Keratinocyte (primary cell): ENCODE measurements around the gene ITGB1BP2. TPM values are rescaled to one million over a fixed set of nuclear protein-coding genes. Genes with fewer than 3 reads are reported as not detected.
"Not testable (repeated sequence)": the region's sequence is repeated elsewhere in the genome, so short reads cannot be mapped to it uniquely, and the experiment has no call there.

Experiments used
- DNase-seq: peaks from one replicate; pipeline ENCODE4 v3.0.0-alpha.2; 2011; ENCODE audit warnings: low read depth, missing footprints, low spot score
- FAIRE-seq: peaks from 2 replicates; lab custom pipeline; 2011; peaks lifted over from hg19 to GRCh38; lab: Jason Lieb, UNC
- H2AFZ ChIP-seq: 2 replicates; pipeline ENCODE4 v1.6.0; 2012; ENCODE audit warnings: low read length, control low read depth, inconsistent platforms; ENCODE audit not compliant: control insufficient read depth
- H3K27ac ChIP-seq: 2 replicates; pipeline ENCODE4 v1.5.1; 2011; ENCODE audit warnings: low read length; ENCODE audit not compliant: control insufficient read depth, insufficient read depth
- H3K27me3 ChIP-seq: 3 replicates; pipeline ENCODE4 v1.6.0; 2011; ENCODE audit warnings: low read length; ENCODE audit not compliant: control insufficient read depth, insufficient read depth; ENCODE audit errors: extremely low read depth
- H3K36me3 ChIP-seq, 2 experiments: 2 replicates in 1 of 2; 3 replicates in 1 of 2; pipeline ENCODE4 v1.5.1; 2011; ENCODE audit warnings: low read length in 2 of 2, mild to moderate bottlenecking in 1 of 2; ENCODE audit not compliant: control insufficient read depth in 2 of 2, insufficient read depth in 2 of 2; ENCODE audit errors: extremely low read depth in 1 of 2
- H3K4me1 ChIP-seq: 3 replicates; pipeline ENCODE4 v1.5.1; 2011; ENCODE audit warnings: low read length; ENCODE audit not compliant: control insufficient read depth, insufficient read depth; ENCODE audit errors: extremely low read depth
- H3K4me2 ChIP-seq: 3 replicates; pipeline ENCODE4 v1.6.0; 2011; ENCODE audit warnings: low read depth, low read length; ENCODE audit not compliant: control insufficient read depth, insufficient read depth; ENCODE audit errors: extremely low read depth
- H3K4me3 ChIP-seq, 3 experiments: fragments of 200-600 bp in 1 of 3; sonication (generic) in 1 of 3; 2 replicates in 2 of 3; 3 replicates in 1 of 3; pipeline ENCODE4 v1.5.1; 2011 to 2016; ENCODE audit warnings: low read length in 3 of 3, mild to moderate bottlenecking in 3 of 3, control low read depth in 2 of 3, inconsistent platforms in 1 of 3, low read depth in 1 of 3, mixed read lengths in 1 of 3, mixed run types in 1 of 3, moderate library complexity in 1 of 3; ENCODE audit not compliant: control insufficient read depth in 2 of 3, insufficient read depth in 2 of 3; ENCODE audit errors: extremely low read depth in 1 of 3
- H3K79me2 ChIP-seq: 2 replicates; pipeline ENCODE4 v1.6.0; 2012; ENCODE audit warnings: low read length; ENCODE audit not compliant: control insufficient read depth, insufficient read depth
- H3K9ac ChIP-seq: 3 replicates; pipeline ENCODE4 v1.6.0; 2011; ENCODE audit warnings: low read length; ENCODE audit not compliant: control insufficient read depth, insufficient read depth; ENCODE audit errors: extremely low read depth
- H3K9me1 ChIP-seq: 3 replicates; pipeline ENCODE4 v1.6.0; 2011; ENCODE audit warnings: low read length; ENCODE audit not compliant: control insufficient read depth, insufficient read depth; ENCODE audit errors: extremely low read depth
- H3K9me3 ChIP-seq: 2 replicates; pipeline ENCODE4 v1.5.1; 2012; ENCODE audit warnings: low read depth, low read length; ENCODE audit not compliant: control insufficient read depth
- H4K20me1 ChIP-seq: 3 replicates; pipeline ENCODE4 v1.6.0; 2011; ENCODE audit warnings: low read length; ENCODE audit not compliant: control insufficient read depth, insufficient read depth; ENCODE audit errors: extremely low read depth
- EZH2 ChIP-seq: IDR thresholded peaks from one replicate; pipeline ENCODE4 v1.6.1; 2012; ENCODE audit warnings: inconsistent platforms, mild to moderate bottlenecking, low read length, moderate library complexity
- dilution Hi-C: fragments of 300-500 bp; cut with MboI; formaldehyde crosslinking; loops from one replicate; pipeline ENCODE4 v1.7.0; 2020; ENCODE audit warnings: low sequenced_read_pairs; ENCODE audit not compliant: extremely low pct_ligation_motif_present
- polyA plus RNA-seq, 5 experiments: library from polyadenylated mRNA; depleted of rRNA in 3 of 5; stranded (reverse) in 3 of 5; stranded (forward) in 1 of 5; unstranded in 1 of 5; fragments of >200 nt; gene quantifications; 1 replicate in 1 of 5; 2 replicates in 3 of 5; 3 replicates in 1 of 5; pipeline versions ENCODE4 v1.2.1 to v1.2.3, GENCODE V29; 2011 to 2012; ENCODE audit warnings: missing spikeins in 2 of 5, low read depth in 1 of 5, low replicate concordance in 1 of 5
- TF ChIP-seq, protein P1 (sequence below), 3 experiments: IDR thresholded peaks in 1 of 3; conservative IDR thresholded peaks in 1 of 3; optimal IDR thresholded peaks in 1 of 3; 2 replicates in 2 of 3; 3 replicates in 1 of 3; pipeline versions ENCODE3 to v1.5.1; 2011; ENCODE audit warnings: low read length in 3 of 3, mild to moderate bottlenecking in 3 of 3, moderate library complexity in 2 of 3, control low read depth in 1 of 3, inconsistent platforms in 1 of 3; ENCODE audit not compliant: insufficient read depth in 2 of 3; ENCODE audit errors: extremely low read depth in 1 of 3

ITGB1BP2 gene
- polyA plus RNA-seq, 1 donor (not counting 4 experiments of a cell fraction or from before 2014, with no cell fraction given) = 1.0 TPM

DNA sequence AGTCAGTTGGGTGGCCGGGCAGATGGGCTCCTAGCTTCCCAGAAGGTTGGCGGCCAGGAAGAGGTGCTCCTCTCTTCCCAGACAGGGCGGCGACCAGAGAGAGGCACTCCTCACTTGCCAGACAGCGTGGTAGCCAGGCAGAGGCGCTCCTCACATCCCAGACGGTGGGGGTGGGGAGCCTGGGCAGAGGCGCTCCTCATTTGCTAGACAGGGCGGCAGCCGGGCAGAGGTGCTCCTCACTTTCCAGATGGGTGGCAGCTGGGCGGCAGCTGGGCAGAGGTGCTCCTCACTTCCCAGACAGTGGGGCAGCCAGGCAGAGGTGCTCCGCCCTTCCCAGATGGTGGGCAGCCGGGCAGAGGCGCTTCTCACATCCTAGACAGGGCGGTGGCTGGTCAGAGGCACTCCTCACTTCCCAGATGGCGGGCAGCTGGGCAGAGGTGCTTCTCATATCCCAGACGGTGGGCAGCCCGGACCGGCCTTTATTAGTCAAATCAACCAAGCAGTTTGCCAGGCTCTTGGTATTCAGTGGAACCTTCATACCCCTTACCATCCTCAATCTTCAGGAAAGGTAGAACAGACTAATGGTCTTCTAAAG lies 31.7 kb upstream of the ITGB1BP2 start:
- H3K9me3 ChIP-seq = no peaks in the 10 kb centered on the region
- H3K27ac ChIP-seq = no peak overlapping the region
- no peak overlapping the region for H3K9ac ChIP-seq
- H2AFZ ChIP-seq = no peak overlapping the region
- H4K20me1 ChIP-seq = no peaks in the 10 kb centered on the region
- no peaks in the 10 kb centered on the region for H3K4me1 ChIP-seq
- DNase-seq (no peak), FAIRE-seq (no peak)
- no peaks in the 10 kb centered on the region for H3K36me3 ChIP-seq
- no peak for TF ChIP-seq EZH2
- TF ChIP-seq, protein P1, sequence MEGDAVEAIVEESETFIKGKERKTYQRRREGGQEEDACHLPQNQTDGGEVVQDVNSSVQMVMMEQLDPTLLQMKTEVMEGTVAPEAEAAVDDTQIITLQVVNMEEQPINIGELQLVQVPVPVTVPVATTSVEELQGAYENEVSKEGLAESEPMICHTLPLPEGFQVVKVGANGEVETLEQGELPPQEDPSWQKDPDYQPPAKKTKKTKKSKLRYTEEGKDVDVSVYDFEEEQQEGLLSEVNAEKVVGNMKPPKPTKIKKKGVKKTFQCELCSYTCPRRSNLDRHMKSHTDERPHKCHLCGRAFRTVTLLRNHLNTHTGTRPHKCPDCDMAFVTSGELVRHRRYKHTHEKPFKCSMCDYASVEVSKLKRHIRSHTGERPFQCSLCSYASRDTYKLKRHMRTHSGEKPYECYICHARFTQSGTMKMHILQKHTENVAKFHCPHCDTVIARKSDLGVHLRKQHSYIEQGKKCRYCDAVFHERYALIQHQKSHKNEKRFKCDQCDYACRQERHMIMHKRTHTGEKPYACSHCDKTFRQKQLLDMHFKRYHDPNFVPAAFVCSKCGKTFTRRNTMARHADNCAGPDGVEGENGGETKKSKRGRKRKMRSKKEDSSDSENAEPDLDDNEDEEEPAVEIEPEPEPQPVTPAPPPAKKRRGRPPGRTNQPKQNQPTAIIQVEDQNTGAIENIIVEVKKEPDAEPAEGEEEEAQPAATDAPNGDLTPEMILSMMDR (optimal IDR thresholded peaks at IDR 0.05 in 1 of 3, IDR thresholded peaks at IDR 0.05 in 1 of 3, conservative IDR thresholded peaks at IDR 0.05 in 1 of 3; ENCODE audit: extremely low read depth in 1 of 3, insufficient read depth in 2 of 3, low read length in 3 of 3) = no peak
- H3K79me2 ChIP-seq = no peaks in the 10 kb centered on the region
- dilution Hi-C loops = no loop called here
- no peak overlapping the region for H3K4me3 ChIP-seq
- no peak overlapping the region for H3K4me2 ChIP-seq
- H3K9me1 ChIP-seq = no peaks in the 10 kb centered on the region
- no peaks in the 10 kb centered on the region for H3K27me3 ChIP-seq

DNA sequence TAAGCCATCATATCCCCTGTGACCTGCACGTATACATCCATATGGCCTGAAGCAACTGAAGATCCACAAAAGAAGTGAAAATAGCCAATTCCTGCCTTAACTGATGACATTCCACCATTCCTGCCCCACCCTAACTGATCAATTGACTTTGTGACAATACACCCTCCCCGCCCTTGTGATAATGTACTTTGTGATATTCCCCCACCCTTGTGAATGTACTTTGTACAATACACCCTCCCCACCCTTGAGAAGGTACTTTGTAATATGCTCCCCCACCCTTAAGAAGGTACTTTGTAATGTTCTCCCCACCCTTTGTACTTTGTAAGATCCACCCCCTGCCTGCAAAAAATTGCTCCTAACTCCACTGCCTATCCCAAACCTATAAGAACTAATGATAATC lies 29.2 kb upstream of the ITGB1BP2 start:
- FAIRE-seq, H3K4me3 ChIP-seq, H3K27ac ChIP-seq, H3K9me1 ChIP-seq, H3K36me3 ChIP-seq, H3K4me1 ChIP-seq, H3K4me2 ChIP-seq, H3K9me3 ChIP-seq, dilution Hi-C loops, H3K9ac ChIP-seq, H2AFZ ChIP-seq, H3K27me3 ChIP-seq, H3K79me2 ChIP-seq, H4K20me1 ChIP-seq, DNase-seq: not testable (repeated sequence)

DNA sequence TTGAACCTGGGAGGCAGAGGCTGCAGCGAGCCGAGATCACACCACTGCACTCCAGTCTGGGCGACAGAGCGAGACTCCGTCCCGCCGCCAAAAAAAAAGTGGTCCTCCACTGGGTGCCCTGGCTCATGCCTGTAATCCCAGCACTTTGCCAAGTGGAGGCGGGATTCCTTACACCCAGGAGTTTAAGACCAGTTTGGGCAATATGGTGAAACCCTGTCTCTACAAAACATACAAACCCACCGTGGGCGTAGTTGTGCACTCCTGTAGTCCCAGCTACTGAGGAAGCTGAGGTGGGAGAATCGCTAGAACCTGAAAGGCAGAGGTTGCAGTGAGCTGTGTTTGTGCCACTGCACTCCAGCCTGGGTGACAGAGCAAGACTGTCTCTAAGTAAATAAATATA lies 20.2 kb upstream of the ITGB1BP2 start:
- FAIRE-seq, DNase-seq, H3K27me3 ChIP-seq, H3K9me1 ChIP-seq, H3K27ac ChIP-seq, H3K4me2 ChIP-seq, H3K9ac ChIP-seq, H2AFZ ChIP-seq, H3K36me3 ChIP-seq, H3K4me3 ChIP-seq, H3K9me3 ChIP-seq, H4K20me1 ChIP-seq, H3K4me1 ChIP-seq, dilution Hi-C loops: not testable (repeated sequence)
- peaks cover 27% of the 10 kb centered on the region for H3K79me2 ChIP-seq
